IPS-18c (cell line): ENCODE measurements around the gene DLG2.

Experiments
- H3K4me3 ChIP-seq: 2 replicates; pipeline ENCODE4 v1.7.0; 2013; ENCODE audit warnings: low read depth, mild to moderate bottlenecking, low read length, moderate library complexity; ENCODE audit not compliant: insufficient read depth
- H3K9me3 ChIP-seq: one replicate; pipeline ENCODE4 v1.6.1; 2013; ENCODE audit warnings: mild to moderate bottlenecking, low read length, moderate library complexity; ENCODE audit not compliant: control insufficient read depth, insufficient read depth

DLG2 gene

DNA sequence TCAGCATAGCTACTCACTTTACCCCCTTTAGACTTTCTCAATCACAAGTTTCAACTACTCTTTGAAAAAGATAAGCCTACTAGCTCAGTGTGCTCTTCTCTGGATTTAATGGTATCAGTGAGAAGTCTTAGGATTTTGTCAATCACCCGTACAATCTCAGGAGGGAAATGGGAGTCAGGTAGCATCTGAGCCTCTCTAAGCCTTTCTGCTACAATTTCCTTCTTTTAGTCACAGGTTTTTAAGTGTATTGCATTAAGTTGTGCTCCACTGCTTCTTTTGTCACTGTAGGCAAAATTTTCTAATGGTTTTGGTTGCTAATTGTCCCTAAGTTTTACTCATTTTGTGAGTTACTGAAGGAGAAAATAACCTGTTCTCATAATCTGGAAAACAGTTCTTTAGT lies 1582.4 kb downstream of the DLG2 start:
- Histone ChIP-seq H3K4me3 (no peak overlapping the region), H3K9me3 (no peaks in the 10 kb centered on the region)

DNA sequence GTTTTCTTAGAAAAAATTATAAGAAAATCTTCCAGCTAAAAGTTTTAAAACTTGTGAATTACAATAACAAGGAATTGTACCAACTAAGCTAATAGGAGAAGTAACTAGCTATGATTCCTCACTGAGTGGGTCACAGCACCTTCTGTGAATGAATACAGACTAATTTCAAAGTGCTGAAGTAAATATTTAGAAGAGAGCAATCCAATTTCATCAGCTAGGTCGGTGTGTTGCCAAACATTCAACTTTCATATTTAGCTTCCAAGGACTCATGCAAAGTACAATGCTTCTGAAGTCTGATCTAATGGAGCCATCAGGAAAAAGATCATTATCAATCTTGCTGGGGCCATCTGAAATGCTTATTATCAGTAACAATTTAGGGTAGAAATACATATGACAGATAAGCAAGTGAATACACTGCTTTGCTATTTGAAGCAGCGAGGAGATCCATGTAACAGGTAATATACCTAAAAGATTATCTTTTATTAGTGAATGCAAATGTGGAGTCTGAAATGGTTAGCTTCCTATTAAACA lies 1590.4 kb downstream of the DLG2 start:
- H3K9me3 ChIP-seq = peaks cover 2% of the 10 kb centered on the region
- no peak overlapping the region for H3K4me3 ChIP-seq

DNA sequence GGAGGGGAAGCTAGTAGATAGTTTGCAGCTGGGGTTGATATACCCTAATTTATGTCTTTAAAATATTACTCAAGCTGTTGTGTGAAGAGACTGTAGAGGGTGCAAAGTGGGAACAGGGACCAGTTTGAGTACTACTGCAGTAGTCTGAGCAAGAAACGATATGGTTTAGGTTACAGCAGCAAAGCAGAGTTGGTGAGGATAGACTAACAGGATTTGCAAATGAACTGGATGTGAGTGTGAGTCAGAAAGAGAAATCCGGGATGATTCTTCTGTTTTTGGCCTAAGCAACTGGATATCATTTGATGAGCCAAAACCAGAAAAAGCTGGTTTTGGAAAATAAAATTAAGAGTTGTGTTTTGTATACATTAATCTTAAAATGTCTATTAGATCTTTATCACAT lies 1591.5 kb downstream of the DLG2 start:
- no peak overlapping the region for H3K4me3 ChIP-seq
- H3K9me3 ChIP-seq = peaks cover 2% of the 10 kb centered on the region

DNA sequence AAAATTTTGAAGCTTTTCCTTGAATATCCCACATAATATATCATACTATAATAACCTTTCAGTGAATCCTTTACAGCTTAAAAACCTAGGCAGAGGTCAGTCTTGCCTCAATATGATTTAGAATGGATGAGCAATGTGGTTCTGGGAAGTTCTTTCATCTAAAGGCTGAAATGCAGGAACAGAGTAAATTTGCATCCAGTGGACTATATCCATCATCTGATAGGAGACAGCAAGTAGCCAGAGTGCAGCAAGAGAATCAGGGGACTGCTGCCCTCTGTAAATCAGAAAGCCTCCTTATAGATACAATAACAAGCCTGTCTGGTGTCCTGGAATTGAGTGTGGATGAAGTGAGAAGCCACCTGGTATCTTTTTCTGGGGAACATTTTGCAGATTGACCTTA lies 1592.7 kb downstream of the DLG2 start:
- H3K9me3 ChIP-seq = peaks cover 2% of the 10 kb centered on the region
- H3K4me3 ChIP-seq = no peak overlapping the region

DNA sequence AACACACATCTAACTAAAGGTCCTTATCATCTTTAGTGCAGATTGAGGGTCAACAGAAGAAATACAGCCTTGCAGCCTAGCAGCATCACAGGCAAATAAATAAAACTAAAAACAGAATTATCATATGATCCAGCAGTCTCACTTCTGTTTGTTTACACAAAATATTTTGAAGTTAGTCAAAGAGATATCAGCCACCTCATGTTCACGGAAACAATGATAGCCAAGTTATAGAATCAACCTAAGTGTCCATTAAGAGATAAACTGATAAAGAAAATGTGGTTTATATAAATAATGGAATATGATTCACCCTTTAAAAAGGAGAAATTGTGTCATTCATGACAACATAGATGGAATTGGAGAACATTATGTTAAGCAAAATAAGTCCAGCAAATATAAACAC lies 1602.9 kb downstream of the DLG2 start:
- Histone ChIP-seq H3K4me3 (no peak overlapping the region), H3K9me3 (no peaks in the 10 kb centered on the region)

DNA sequence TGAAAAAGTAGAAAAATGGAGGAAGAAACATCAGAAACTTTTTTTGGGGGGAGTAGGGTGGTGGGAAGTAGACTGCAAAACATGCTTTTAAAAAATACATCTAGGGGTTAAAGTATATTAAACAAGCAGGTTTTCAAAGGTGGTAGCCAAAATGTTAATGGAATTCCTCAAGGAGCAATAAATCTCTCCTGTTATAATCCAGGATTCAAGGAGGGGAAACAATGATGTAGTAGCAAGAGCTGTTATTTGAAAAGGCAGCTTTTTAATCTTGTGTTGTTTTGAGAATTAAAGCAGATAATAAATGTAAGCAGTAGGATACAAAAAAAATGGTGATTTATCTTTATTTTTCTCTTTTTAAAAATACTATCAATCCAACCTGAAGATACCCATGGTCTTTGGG lies 1604.4 kb downstream of the DLG2 start:
- Histone ChIP-seq H3K9me3 (no peaks in the 10 kb centered on the region), H3K4me3 (no peak overlapping the region)

DNA sequence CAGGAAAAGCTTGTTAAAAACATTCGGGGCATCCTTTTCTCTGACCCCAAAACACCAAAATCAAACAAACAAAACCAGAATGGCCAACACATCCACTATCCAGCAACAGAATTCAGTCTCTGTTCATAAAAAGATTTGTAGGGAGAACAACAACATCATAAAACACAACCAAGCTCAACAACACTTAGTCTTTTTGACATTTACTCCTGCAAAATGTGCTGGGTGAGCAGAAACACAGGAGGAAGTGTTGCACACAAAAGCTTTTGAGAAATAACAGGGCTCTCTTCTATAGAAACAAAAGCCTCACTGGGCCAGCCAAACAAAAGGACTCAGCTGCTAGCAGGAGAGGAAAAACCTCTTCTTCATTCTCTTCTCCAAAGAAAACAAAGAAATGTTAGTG lies 1604.9 kb downstream of the DLG2 start:
- Histone ChIP-seq H3K9me3 (no peaks in the 10 kb centered on the region), H3K4me3 (no peak overlapping the region)

DNA sequence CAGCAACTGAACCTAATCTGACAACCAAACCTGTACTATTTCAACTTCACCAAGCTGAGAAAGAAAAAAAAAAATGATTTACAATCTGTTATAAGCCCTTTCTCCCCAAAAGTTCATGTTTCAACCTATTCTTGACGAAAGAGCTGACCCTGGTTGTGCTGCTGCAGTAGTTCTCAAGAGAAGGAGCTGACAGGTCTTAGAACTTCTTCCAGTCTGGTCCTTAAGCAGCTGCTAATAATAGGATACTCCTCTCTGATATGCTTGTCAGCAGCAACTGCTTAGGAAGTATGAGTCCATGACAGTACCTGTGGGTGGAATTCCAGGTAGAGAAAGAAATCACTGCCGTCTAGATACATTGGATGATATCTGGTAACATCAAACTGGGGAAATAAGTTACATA lies 1605.9 kb downstream of the DLG2 start:
- Histone ChIP-seq H3K9me3 (no peaks in the 10 kb centered on the region), H3K4me3 (no peak overlapping the region)

DNA sequence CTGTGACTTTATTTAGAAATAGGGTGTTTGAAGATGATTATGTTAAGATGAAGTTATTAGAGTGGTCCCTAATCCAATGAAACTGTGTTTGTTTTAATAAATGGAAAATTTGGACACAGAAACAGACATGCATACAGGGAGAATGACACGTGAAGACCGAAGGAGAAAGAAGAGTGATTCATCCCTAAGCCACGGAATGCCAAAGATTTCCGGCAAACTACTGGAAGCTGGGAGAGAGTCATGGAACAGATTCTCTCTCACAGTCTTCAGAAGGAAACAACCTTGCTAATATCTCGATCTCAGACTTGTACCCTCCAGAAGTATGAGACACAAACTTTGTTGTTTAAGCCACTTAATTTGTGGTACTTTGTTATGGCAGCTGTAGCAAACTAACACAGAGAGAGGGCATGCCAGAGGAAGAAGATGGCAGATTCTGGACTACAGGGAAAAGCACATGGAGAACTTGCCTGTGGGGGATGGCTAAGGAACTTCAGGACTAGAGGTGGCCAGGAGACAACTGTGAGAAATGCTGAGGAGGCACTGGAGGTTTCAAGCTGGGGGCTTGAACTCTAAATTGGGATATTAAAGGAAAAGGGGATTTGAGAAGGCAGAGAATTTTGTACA lies 1607.5 kb downstream of the DLG2 start:
- H3K9me3 ChIP-seq = no peaks in the 10 kb centered on the region
- no peak overlapping the region for H3K4me3 ChIP-seq

DNA sequence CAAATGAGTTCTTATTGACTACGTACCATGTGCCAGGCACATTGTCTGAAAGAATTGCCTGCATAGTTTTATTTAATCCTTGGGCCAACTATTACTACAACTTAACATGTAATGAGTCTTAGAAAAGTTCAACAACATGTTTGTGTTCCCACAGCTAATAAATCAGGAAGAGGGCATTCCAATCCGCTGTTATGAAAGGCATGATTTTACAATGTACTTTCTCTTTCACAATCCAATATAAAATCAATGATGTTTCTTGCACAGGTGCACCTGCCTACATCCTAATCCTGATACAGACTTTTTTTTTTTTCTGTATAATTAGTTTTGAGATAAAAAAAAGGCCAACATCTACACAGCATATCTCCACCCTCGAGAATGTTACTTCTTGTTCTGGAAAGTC lies 1612.6 kb downstream of the DLG2 start:
- Histone ChIP-seq H3K9me3 (no peaks in the 10 kb centered on the region), H3K4me3 (no peak overlapping the region)

DNA sequence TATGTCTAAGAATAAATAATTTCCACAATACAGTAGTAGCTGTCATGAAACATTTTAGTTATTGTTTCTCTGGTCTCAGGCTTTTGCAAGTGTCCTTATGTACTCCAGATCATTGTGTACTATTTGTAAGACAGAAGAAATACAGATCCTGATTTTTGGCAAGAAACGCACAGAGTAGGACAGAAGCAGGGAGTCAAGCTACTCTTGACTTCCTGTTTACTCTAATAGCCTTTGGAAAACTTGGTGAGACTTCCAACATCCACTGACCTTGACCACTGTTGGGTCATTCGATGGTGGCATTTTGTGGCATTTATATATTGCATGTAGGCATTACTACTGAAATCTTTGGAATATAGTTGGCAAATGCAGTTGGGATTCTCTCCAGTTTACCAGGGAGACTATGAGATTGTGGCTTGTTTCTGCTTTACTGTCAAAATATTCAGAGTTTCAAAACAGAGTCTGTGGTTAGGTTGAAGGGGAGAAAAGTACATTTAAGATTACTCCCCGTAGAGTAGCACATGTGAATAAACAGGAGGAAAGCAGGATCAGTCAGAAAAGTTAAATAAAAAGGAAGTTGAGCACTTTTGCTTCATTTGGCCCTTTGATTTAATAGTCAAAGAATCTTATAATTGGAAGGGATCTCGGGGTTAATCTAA lies 1614.8 kb downstream of the DLG2 start:
- H3K9me3 ChIP-seq = no peaks in the 10 kb centered on the region

DNA sequence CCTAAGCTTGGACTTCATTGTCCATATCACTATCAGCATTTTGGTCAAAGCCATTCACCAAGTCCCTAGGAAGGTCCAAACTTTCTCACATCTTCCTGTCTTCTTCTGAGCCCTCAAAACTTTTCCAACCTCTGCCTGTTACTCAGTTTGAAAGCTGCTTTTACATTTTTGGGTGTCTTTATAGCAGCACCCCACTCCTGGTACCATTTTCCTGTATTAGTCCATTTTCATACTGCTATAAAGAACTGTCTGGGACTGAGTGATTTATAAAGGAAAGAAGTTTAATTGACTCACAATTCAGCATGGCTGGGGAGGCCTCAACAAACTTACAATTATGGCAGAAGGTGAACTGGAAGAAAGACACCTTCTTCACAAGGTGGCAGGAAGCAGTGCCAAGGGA lies 1624.0 kb downstream of the DLG2 start:
- Histone ChIP-seq H3K4me3 (no peak overlapping the region), H3K9me3 (peaks cover 3% of the 10 kb centered on the region)

More for the DNA sequence above, 1614.8 kb downstream of the DLG2 start:
- H3K4me3 ChIP-seq = no peak overlapping the region

DNA sequence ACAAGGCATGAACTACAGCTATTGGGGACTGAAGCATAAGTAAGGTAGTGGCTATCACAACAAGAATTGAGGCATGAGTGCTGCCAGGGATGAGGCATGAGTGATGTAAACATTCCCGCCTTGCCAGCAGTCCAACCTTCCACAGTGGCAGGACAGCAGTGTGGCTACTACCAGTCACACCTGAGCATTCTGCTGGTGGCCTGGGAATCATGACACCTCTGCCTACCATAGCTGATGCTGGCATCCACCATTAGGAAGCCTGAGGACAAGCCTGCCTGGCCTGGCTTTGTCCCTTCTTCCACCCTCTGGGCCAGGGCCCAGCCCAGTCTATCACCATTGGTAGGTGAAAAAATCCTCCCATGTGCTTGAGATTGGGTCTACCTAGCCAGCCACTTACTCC lies 1628.2 kb downstream of the DLG2 start:
- Histone ChIP-seq H3K4me3 (no peak overlapping the region), H3K9me3 (peaks cover 3% of the 10 kb centered on the region)

DNA sequence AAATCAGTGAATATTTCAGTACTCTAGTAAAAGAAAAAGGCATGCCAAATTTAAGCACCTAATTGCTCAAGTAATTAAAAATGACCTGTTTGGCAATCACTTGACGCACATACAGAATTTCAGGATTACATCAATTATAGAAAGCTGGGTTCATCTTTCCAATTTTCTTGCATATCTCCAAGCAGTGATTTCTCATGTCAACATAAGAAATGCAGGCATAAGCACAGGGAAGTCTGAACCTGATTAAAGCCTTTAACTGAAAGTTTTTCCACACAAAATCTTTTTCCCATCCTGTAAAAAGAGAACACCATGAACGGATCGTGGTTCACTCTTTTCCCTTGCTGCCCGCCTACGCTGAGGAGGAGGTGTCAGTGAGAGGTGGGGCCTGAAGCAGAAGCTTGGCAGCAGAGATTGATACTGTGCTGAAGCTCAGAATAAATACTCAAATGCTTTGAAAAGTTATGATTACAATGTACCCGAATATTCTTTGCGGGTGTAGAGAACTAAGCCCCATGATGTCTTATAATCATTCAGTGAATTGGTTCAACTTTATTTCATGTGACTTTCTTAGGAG lies 1636.9 kb downstream of the DLG2 start:
- Histone ChIP-seq H3K9me3 (no peaks in the 10 kb centered on the region), H3K4me3 (no peak overlapping the region)

DNA sequence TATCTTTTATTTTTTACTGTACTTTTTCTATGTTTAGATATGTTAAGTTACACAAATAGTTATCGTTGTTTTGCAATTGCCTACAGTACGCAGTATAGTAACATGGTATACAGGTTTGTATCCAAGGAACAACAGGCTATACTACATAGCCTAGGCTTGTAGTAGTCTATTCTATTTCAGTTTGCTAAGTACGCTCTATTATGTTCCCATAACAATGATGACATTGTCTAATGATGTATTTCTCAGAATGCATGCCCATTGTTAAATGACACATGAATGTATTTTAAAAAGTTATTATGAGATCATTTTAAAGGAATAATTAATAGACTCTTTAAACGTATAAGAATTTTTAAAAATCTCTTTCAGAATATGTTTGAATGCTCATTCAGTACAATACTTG lies 1644.3 kb downstream of the DLG2 start:
- no peaks in the 10 kb centered on the region for H3K9me3 ChIP-seq

DNA sequence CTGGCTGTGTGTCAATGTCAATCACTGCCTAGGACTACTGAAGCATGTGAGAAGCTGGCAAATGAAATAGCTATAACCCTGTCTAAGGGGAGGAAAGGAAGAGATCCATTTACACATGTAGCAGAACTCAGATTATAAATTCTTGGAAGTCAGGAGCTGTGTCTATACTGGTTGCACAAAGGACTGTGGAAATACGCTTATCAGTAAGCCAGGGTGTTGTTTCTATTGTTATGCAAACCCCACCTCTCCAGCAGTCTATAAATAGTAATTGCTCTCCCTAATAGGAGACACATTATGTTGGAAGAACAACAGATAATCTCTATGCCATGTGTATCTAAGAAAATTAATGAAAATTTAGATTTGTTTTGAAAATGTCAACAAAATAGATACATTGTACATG lies 1647.6 kb downstream of the DLG2 start:
- no peaks in the 10 kb centered on the region for H3K9me3 ChIP-seq
- H3K4me3 ChIP-seq = no peak overlapping the region

More for the DNA sequence above, 1644.3 kb downstream of the DLG2 start:
- no peak overlapping the region for H3K4me3 ChIP-seq

DNA sequence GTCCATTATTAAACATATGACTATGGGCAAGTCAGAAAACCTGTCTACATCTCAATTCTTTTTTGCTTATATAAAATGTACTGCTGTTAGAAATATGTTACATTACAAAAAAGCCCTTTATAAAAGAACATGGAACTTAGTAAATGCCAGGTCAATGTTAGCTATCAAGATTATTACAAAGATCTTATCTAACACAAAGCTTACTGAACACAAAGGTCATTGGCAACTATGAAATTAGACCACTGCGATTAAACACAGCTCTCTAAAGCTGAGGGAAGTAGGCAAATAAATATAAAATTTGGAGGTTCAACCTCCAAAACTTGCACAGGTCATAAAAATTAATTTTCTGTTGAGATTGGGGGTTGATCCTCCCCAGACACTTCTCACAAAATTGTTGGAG lies 1648.2 kb downstream of the DLG2 start:
- H3K9me3 ChIP-seq = no peaks in the 10 kb centered on the region
- no peak overlapping the region for H3K4me3 ChIP-seq

DNA sequence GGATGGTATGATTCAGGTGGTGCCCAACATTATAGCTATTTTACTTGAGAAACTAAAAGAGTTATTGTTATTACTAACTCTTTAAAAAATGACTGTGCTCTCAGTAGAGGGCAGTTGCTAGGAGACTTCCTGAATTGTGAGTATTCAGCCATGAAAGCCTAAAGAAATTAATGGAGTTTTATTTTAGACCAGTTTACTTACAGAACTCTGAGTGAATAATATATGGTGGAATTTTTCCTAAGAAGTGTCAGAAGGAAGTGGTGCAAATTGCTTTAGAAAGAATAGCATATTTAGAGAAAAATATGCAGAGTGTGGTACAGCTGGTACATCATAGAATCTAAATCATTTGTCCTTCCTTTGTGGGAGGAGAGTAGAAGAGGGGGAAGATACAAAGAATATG lies 1651.1 kb downstream of the DLG2 start:
- H3K9me3 ChIP-seq = no peaks in the 10 kb centered on the region
- no peak overlapping the region for H3K4me3 ChIP-seq
